Ascending aorta (tissue), 2 donors: ENCODE data around the gene ADAMTS1. TPM values are rescaled to one million over a fixed set of nuclear protein-coding genes. Genes with fewer than 3 reads are reported as not detected.

Experiments used
- DNase-seq, 2 donors: peaks; one replicate each; pipeline ENCODE4 v3.0.0-alpha.2; 2019; ENCODE audit warnings: low spot score in 2 of 2
- H3K27ac ChIP-seq, 2 donors: fragments of 200-600 bp; sonication (generic); one replicate each; pipeline ENCODE4 v1.5.1; 2016 to 2017; ENCODE audit warnings: mild to moderate bottlenecking in 1 of 2
- H3K27me3 ChIP-seq: fragments of 200-600 bp; sonication (generic); one replicate; pipeline ENCODE4 v1.5.1; 2017
- H3K36me3 ChIP-seq, 2 donors: fragments of 200-600 bp; sonication (generic); one replicate each; pipeline ENCODE4 v1.5.1; 2016
- H3K4me1 ChIP-seq, 2 donors: fragments of 200-600 bp; sonication (generic); one replicate each; pipeline ENCODE4 v1.5.1; 2016 to 2017; ENCODE audit warnings: mild to moderate bottlenecking in 1 of 2
- H3K4me3 ChIP-seq, 2 donors: fragments of 200-600 bp; sonication (generic); one replicate each; pipeline ENCODE4 v1.5.1; 2016 to 2017; ENCODE audit warnings: mild to moderate bottlenecking in 1 of 2
- H3K9me3 ChIP-seq, 2 donors: fragments of 200-600 bp; sonication (generic); one replicate each; pipeline ENCODE4 v1.5.1; 2016
- CTCF ChIP-seq, 3 experiments: fragments of 200-600 bp in 2 of 3; fragments of 450-650 bp in 1 of 3; sonication (generic) in 2 of 3; IDR thresholded peaks; one replicate each; pipeline ENCODE4 v1.5.1; 2016 to 2019; ENCODE audit warnings: antibody characterized with exemption in 3 of 3, mild to moderate bottlenecking in 1 of 3, moderate library complexity in 1 of 3
- intact Hi-C: fragments of 100-400 bp; cut with DNase I; formaldehyde crosslinking; loops from one replicate; pipeline ENCODE4 v1.15.1; 2023
- total RNA-seq: library from RNA; depleted of rRNA; stranded (reverse); fragments of >200 nt; gene quantifications from one replicate; pipeline ENCODE4 v1.1.0, GENCODE V29; 2016

ADAMTS1 gene
- 672 TPM for total RNA-seq

GRCh38 chr21:26845066-26845758 lies at the start of gene ADAMTS1:
ADAMTS1 (minus strand) TSS chr21:26845409; CDS start chr21:26844954, 455 bp downstream.
- DNase-seq: peak; percentile 60 to 97
- TF ChIP-seq CTCF (IDR thresholded peaks at IDR 0.05): peak in 1 of 3 experiments; percentile 7
- Histone ChIP-seq H3K27ac (peak within 1 kb of the TSS; percentile 94 to 98), H3K9me3 (no peaks in the 10 kb centered on the region), H3K36me3 (peaks cover 25 to 26% of the 10 kb centered on the region in 2 donors), H3K4me1 (peaks cover 2 to 9% of the 10 kb centered on the region in 2 donors), H3K4me3 (peak within 1 kb of the TSS; percentile 85 to 94), H3K27me3 (no peaks in the 10 kb centered on the region)
- intact Hi-C loops: loop anchor here (5.0 to 10.0 kb wide), 6 partner anchors 577 to 1960 kb away; partner anchors contain the start of genes APP, ATP5PF and GABPA

GRCh38 chr21:26892151-26892550 lies 46.9 kb upstream of the ADAMTS1 start:
- H3K4me1 ChIP-seq: no peaks in the 10 kb centered on the region
- DNase-seq: no peak
- no peaks in the 10 kb centered on the region for H3K36me3 ChIP-seq
- no peak overlapping the region for H3K27ac ChIP-seq
- no peaks in the 10 kb centered on the region for H3K27me3 ChIP-seq
- no peaks in the 10 kb centered on the region for H3K9me3 ChIP-seq
- no peak for TF ChIP-seq CTCF (IDR thresholded peaks at IDR 0.05)
- H3K4me3 ChIP-seq: no peak overlapping the region
- intact Hi-C loops: no loop called here

- H3K36me3 ChIP-seq: no peaks in the 10 kb centered on the region
- no peak overlapping the region for H3K4me3 ChIP-seq
- intact Hi-C loops: no loop called here
- H3K27me3 ChIP-seq: no peaks in the 10 kb centered on the region
- TF ChIP-seq CTCF (IDR thresholded peaks at IDR 0.05): no peak
- H3K4me1 ChIP-seq: no peaks in the 10 kb centered on the region
- H3K9me3 ChIP-seq: no peaks in the 10 kb centered on the region
- no peak for DNase-seq
- H3K27ac ChIP-seq: no peak overlapping the region
These were observed 43.7 kb upstream of the ADAMTS1 start for GRCh38 chr21:26888931-26889330.

- Histone ChIP-seq H3K27me3 (no peaks in the 10 kb centered on the region), H3K9me3 (no peaks in the 10 kb centered on the region), H3K27ac (no peak overlapping the region), H3K4me1 (no peaks in the 10 kb centered on the region), H3K4me3 (no peak overlapping the region), H3K36me3 (no peaks in the 10 kb centered on the region)
- TF ChIP-seq CTCF (IDR thresholded peaks at IDR 0.05): no peak
- no peak for DNase-seq
- intact Hi-C loops: no loop called here
These were observed 43.0 kb upstream of the ADAMTS1 start for GRCh38 chr21:26888256-26888655.

GRCh38 chr21:26887251-26887650 lies 42.0 kb upstream of the ADAMTS1 start:
- no peak overlapping the region for H3K4me3 ChIP-seq
- H3K9me3 ChIP-seq: no peaks in the 10 kb centered on the region
- H3K27me3 ChIP-seq: no peaks in the 10 kb centered on the region
- H3K36me3 ChIP-seq: no peaks in the 10 kb centered on the region
- H3K27ac ChIP-seq: no peak overlapping the region
- DNase-seq: no peak
- H3K4me1 ChIP-seq: no peaks in the 10 kb centered on the region
- no peak for TF ChIP-seq CTCF (IDR thresholded peaks at IDR 0.05)
- intact Hi-C loops: no loop called here
